Type B pancreatic cell (in vitro differentiated cells): ENCODE results near the gene SGK2. TPM values are rescaled to one million over a fixed set of nuclear protein-coding genes. Genes with fewer than 3 reads are reported as not detected.

Experiments
- DNase-seq: peaks from one replicate; pipeline ENCODE4 v3.0.0; 2021; ENCODE audit warnings: mixed read lengths; ENCODE audit not compliant: unreplicated experiment; ENCODE audit errors: extremely low spot score
- H3K27ac Mint-ChIP-seq: 2 replicates; pipeline ENCODE4 v1.8.0; 2021; ENCODE audit warnings: mild to moderate bottlenecking, mixed read lengths
- H3K27me3 Mint-ChIP-seq: 2 replicates; pipeline ENCODE4 v1.8.0; 2021; ENCODE audit warnings: mixed read lengths
- H3K36me3 Mint-ChIP-seq: 2 replicates; pipeline ENCODE4 v1.8.0; 2021; ENCODE audit warnings: mixed read lengths
- H3K4me1 Mint-ChIP-seq: one replicate; pipeline ENCODE4 v1.8.0; 2021; ENCODE audit warnings: mixed read lengths; ENCODE audit not compliant: unreplicated experiment
- H3K4me3 Mint-ChIP-seq: 2 replicates; pipeline ENCODE4 v1.8.0; 2021; ENCODE audit warnings: mild to moderate bottlenecking, mixed read lengths
- H3K9me3 Mint-ChIP-seq: 2 replicates; pipeline ENCODE4 v1.8.0; 2021; ENCODE audit warnings: mixed read lengths
- total RNA-seq: library from RNA; stranded (reverse); gene quantifications from 2 replicates; pipeline ENCODE4 v1.2.1, GENCODE V29; 2021; ENCODE audit warnings: low replicate concordance
- TF ChIP-seq, protein P1 (sequence below): fragments of 200-600 bp; sonication (generic); conservative IDR thresholded peaks from 2 replicates; pipeline ENCODE4 v1.5.0; 2021; ENCODE audit warnings: antibody characterized with exemption, mild to moderate bottlenecking

SGK2 gene
- total RNA-seq, 1 donor from 2014 or later: 9.9 TPM

DNA sequence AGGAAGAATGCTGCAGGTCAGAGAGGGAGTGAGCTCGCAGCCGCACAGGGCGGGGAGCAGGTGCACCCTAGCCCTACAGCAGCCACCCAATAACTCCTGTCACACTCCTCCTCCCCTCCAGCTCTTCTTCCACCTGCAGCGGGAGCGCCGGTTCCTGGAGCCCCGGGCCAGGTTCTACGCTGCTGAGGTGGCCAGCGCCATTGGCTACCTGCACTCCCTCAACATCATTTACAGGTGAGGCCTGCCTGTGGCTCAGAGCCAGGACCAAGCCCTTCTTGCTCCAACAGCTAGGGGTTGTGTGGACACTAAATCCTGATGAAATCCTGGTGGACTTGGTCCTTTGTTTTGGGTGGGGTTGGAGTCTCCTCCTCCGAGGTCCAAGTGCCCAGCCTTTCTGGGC, 11.7 kb downstream of the SGK2 start:
- DNase-seq: no peak
- Mint-ChIP-seq H3K27ac (no peak overlapping the region), H3K9me3 (no peaks in the 10 kb centered on the region), H3K27me3 (no peaks in the 10 kb centered on the region), H3K4me3 (no peak overlapping the region), H3K4me1 (no peaks in the 10 kb centered on the region), H3K36me3 (no peaks in the 10 kb centered on the region)
- TF ChIP-seq, protein P1, sequence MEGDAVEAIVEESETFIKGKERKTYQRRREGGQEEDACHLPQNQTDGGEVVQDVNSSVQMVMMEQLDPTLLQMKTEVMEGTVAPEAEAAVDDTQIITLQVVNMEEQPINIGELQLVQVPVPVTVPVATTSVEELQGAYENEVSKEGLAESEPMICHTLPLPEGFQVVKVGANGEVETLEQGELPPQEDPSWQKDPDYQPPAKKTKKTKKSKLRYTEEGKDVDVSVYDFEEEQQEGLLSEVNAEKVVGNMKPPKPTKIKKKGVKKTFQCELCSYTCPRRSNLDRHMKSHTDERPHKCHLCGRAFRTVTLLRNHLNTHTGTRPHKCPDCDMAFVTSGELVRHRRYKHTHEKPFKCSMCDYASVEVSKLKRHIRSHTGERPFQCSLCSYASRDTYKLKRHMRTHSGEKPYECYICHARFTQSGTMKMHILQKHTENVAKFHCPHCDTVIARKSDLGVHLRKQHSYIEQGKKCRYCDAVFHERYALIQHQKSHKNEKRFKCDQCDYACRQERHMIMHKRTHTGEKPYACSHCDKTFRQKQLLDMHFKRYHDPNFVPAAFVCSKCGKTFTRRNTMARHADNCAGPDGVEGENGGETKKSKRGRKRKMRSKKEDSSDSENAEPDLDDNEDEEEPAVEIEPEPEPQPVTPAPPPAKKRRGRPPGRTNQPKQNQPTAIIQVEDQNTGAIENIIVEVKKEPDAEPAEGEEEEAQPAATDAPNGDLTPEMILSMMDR: no peak

DNA sequence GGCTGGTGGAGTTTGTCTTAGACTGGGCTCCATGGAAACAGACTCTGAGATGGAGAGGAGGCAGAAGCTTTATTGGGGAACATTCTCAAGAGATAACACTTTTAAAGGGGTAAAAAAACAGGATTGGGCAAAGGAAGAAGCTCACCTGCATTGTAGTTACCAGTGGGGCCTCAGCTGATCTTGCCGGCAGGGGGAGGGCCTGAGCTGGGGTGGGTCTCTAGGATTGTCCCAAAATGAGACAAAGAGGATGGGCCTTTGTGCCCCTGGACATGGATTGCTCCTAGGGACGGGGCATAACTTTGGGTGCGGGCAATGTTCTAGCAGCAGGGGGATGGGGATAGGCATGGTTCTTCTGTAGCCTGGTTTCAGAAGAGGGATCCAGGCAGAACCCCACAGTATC, 12.5 kb downstream of the SGK2 start:
- peaks cover 4% of the 10 kb centered on the region for H3K4me1 Mint-ChIP-seq
- DNase-seq: no peak
- no peak overlapping the region for H3K27ac Mint-ChIP-seq
- no peaks in the 10 kb centered on the region for H3K36me3 Mint-ChIP-seq
- H3K27me3 Mint-ChIP-seq: no peaks in the 10 kb centered on the region
- TF ChIP-seq, protein P1: no peak
- no peak overlapping the region for H3K4me3 Mint-ChIP-seq
- no peaks in the 10 kb centered on the region for H3K9me3 Mint-ChIP-seq

DNA sequence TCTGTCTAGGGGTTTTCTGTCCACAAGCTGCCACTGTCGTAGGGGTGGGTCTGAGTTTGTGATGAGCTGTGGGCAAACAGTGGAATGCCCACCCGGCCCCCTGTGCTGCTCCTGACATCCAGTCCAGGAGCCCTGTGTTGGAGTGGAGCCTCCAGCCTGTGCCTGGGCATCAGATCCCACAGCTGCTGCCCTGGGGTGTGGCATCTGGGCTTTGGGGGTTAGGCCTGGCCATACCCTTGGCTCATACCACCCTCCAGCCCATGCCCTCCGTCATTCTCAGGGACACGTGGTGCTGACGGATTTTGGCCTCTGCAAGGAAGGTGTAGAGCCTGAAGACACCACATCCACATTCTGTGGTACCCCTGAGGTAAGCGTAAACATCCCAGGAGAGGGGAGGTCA, 12.9 kb downstream of the SGK2 start:
- TF ChIP-seq, protein P1: no peak
- Mint-ChIP-seq H3K36me3 (no peaks in the 10 kb centered on the region), H3K27me3 (no peaks in the 10 kb centered on the region), H3K27ac (no peak overlapping the region), H3K9me3 (no peaks in the 10 kb centered on the region), H3K4me1 (peaks cover 4% of the 10 kb centered on the region), H3K4me3 (no peak overlapping the region)
- DNase-seq: no peak

DNA sequence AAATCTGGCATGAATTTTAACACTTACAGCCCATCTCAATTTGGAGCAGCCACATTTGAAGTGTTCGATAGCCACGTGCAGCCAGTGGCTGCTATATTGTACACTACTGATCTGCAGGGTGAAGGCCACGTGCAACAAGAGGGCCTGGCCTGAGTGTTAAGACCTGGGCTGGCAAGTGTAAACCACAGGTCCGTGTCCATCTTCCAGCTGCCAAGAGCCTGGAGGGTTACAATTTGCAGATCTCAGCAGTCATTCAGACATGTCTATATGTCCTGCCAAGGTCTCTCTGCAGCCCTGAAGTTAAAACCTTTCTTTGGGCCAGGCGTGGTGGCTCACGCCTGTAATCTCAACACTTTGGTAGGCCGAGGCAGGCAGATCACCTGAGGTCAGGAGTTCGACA, 14.1 kb downstream of the SGK2 start:
- Mint-ChIP-seq H3K4me3 (no peak overlapping the region), H3K27me3 (no peaks in the 10 kb centered on the region), H3K36me3 (no peaks in the 10 kb centered on the region), H3K9me3 (no peaks in the 10 kb centered on the region), H3K27ac (no peak overlapping the region), H3K4me1 (peaks cover 4% of the 10 kb centered on the region)
- TF ChIP-seq, protein P1: no peak
- no peak for DNase-seq

DNA sequence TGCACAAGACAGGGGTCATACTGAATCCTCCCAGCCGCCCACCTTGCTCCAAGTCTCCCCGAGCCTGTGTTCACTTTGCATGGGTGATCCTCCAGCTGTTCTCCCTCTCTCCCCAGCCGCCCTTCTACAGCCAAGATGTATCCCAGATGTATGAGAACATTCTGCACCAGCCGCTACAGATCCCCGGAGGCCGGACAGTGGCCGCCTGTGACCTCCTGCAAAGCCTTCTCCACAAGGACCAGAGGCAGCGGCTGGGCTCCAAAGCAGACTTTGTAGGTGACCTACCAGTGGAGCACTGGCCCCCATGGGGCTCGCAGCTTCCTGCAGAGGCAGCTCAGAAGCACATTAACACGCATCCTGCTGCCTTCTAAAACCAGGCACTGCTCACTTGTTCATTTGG, 17.3 kb downstream of the SGK2 start:
- no peaks in the 10 kb centered on the region for H3K9me3 Mint-ChIP-seq
- peaks cover 4% of the 10 kb centered on the region for H3K4me1 Mint-ChIP-seq
- no peak for DNase-seq
- TF ChIP-seq, protein P1: no peak
- no peaks in the 10 kb centered on the region for H3K36me3 Mint-ChIP-seq
- H3K27ac Mint-ChIP-seq: no peak overlapping the region
- H3K4me3 Mint-ChIP-seq: no peak overlapping the region
- no peaks in the 10 kb centered on the region for H3K27me3 Mint-ChIP-seq
